OCI-LY1 (cell line): Measurements from ENCODE around the gene KCNT2.

Experiments used
- H2AFZ ChIP-seq: fragments of 200-600 bp; sonication (generic), shearing (Covaris generic); 2 replicates; pipeline ENCODE4 v1.6.0; 2014; ENCODE audit warnings: antibody characterized with exemption, mild to moderate bottlenecking, low read length
- H3F3A ChIP-seq: fragments of 200-600 bp; sonication (generic), shearing (Covaris generic); 2 replicates; pipeline ENCODE4 v1.6.0; 2014; ENCODE audit warnings: mild to moderate bottlenecking, antibody characterized with exemption, low read length, moderate library complexity; ENCODE audit not compliant: insufficient read depth
- H3K27ac ChIP-seq: fragments of 200-600 bp; sonication (generic); 2 replicates; pipeline ENCODE4 v1.5.1; 2014; ENCODE audit warnings: low read length, mixed run types, mild to moderate bottlenecking, low read depth; ENCODE audit not compliant: poor library complexity, severe bottlenecking
- H3K27me3 ChIP-seq: fragments of 200-600 bp; sonication (generic); 2 replicates; pipeline ENCODE4 v1.6.0; 2014; ENCODE audit warnings: antibody characterized with exemption, mild to moderate bottlenecking, low read length, moderate library complexity; ENCODE audit not compliant: insufficient read depth
- H3K36me3 ChIP-seq: fragments of 200-600 bp; sonication (generic); 2 replicates; pipeline ENCODE4 v1.6.1; 2014; ENCODE audit warnings: mild to moderate bottlenecking, antibody characterized with exemption, low read length, moderate library complexity, mixed read lengths; ENCODE audit not compliant: insufficient read depth
- H3K4me1 ChIP-seq: fragments of 200-600 bp; sonication (generic); 2 replicates; pipeline ENCODE4 v1.5.1; 2014; ENCODE audit warnings: mild to moderate bottlenecking, low read length, moderate library complexity; ENCODE audit not compliant: insufficient read depth, severe bottlenecking
- H3K4me2 ChIP-seq: fragments of 200-600 bp; sonication (generic), shearing (Covaris generic); 2 replicates; pipeline ENCODE4 v1.6.1; 2014; ENCODE audit warnings: low read length
- H3K4me3 ChIP-seq: fragments of 200-600 bp; sonication (generic); 2 replicates; pipeline ENCODE4 v1.5.1; 2014; ENCODE audit warnings: low read length, low read depth, mild to moderate bottlenecking, mixed read lengths; ENCODE audit not compliant: poor library complexity, severe bottlenecking
- H3K79me2 ChIP-seq: fragments of 200-600 bp; shearing (Covaris generic); 2 replicates; pipeline ENCODE4 v1.6.1; 2016; ENCODE audit warnings: mixed run types, low read length, mixed read lengths; ENCODE audit not compliant: insufficient read depth
- H3K9ac ChIP-seq: fragments of 200-600 bp; sonication (generic), shearing (Covaris generic); 2 replicates; pipeline ENCODE4 v1.6.1; 2014; ENCODE audit warnings: mild to moderate bottlenecking, low read length, mixed read lengths
- H3K9me2 ChIP-seq: fragments of 200-600 bp; sonication (generic), shearing (Covaris generic); 2 replicates; pipeline ENCODE4 v1.6.1; 2014; ENCODE audit warnings: low read depth, mild to moderate bottlenecking, low read length, mixed read lengths
- H3K9me3 ChIP-seq: fragments of 200-600 bp; shearing (Covaris generic); 2 replicates; pipeline ENCODE4 v1.6.1; 2014; ENCODE audit warnings: low read length, mixed read lengths
- H4K20me1 ChIP-seq: fragments of 200-600 bp; sonication (generic), shearing (Covaris generic); 2 replicates; pipeline ENCODE4 v1.6.0; 2016; ENCODE audit warnings: mild to moderate bottlenecking, low read length; ENCODE audit not compliant: insufficient read depth
- CTCF ChIP-seq: fragments of 200-600 bp; sonication (generic), shearing (Covaris generic); IDR thresholded peaks from 2 replicates; pipeline ENCODE4 v1.5.1; 2017; ENCODE audit warnings: mild to moderate bottlenecking, antibody characterized with exemption, low read length, moderate library complexity, mixed read lengths
- EZH2 ChIP-seq: fragments of 200-600 bp; sonication (generic), shearing (Covaris generic); IDR thresholded peaks from 2 replicates; pipeline ENCODE4 v1.8.0; 2017; ENCODE audit warnings: borderline replicate concordance, mixed run types, mild to moderate bottlenecking, antibody characterized with exemption, low read length, moderate library complexity, mixed read lengths

Gene KCNT2

DNA sequence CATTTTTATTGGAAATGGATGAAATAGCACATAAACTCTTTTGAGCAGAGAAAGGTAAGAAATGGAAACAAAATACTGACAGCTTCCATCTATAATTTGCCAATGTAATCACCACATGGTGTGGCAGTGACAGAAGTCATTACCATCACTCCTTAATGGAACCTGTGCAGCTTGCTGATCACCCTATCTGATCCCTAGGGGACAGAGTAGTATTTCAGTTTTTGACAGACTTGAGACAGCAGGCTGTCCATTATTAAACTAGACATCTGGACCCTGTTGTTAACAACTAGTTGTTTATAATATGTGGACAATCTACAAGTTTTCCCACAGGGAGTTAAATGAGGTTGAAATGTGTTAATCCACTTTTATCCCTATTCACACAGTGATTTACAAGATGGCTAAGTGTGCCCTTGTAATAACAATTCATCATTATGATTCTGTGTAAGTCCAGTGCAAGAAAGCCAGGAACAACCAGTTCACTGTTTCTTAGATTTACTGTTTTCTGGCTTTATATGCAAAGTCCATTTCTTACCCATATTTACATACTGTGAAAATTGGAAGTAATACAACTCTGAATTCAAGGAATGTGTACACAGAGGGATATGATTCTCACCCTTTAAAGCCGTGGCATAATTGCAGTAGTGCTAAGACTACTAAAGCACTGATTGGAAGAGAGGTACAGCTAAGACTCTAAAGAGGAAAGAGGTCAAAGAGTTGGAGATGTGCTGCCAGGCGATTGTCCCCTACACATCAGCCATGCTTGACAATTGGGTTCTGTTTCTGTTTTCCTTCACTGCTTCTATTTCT, 9.1 kb downstream of the KCNT2 start:
- H3K4me1 ChIP-seq, result no peaks in the 10 kb centered on the region
- no peaks in the 10 kb centered on the region for H3K9me3 ChIP-seq
- H3K36me3 ChIP-seq, result no peaks in the 10 kb centered on the region
- H3K79me2 ChIP-seq, result no peaks in the 10 kb centered on the region
- no peak overlapping the region for H3K9ac ChIP-seq
- H3K27me3 ChIP-seq, result no peaks in the 10 kb centered on the region
- no peaks in the 10 kb centered on the region for H4K20me1 ChIP-seq
- no peaks in the 10 kb centered on the region for H3K9me2 ChIP-seq
- H3F3A ChIP-seq, result no peaks in the 10 kb centered on the region
- no peak overlapping the region for H3K4me2 ChIP-seq
- no peak overlapping the region for H3K27ac ChIP-seq
- H3K4me3 ChIP-seq, result no peak overlapping the region
- H2AFZ ChIP-seq, result no peak overlapping the region
- TF ChIP-seq EZH2, result no peak
- TF ChIP-seq CTCF, result no peak

DNA sequence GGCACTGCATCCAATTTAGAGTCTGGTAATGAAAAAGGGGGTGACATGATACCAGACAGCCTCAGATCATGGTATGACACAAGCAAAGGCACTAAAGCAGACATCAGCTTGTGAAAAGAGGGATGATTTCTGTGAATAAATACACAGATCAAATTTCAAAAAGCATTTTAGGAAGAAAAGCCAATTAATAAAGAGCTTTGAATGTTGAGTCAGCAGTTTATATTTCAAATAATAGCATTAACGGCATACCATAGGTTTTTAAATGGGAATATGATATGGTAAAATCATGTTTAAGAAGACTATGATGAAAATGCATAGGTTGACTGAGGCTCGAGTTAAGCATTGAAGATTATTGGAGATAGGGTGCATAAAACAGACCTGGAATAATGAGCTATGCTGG, 13.5 kb downstream of the KCNT2 start:
- Histone ChIP-seq H3K4me2 (no peak overlapping the region), H3K36me3 (no peaks in the 10 kb centered on the region), H3F3A (no peaks in the 10 kb centered on the region), H3K79me2 (no peaks in the 10 kb centered on the region), H3K9ac (no peak overlapping the region), H4K20me1 (no peaks in the 10 kb centered on the region), H3K27ac (no peak overlapping the region), H3K27me3 (no peaks in the 10 kb centered on the region), H3K9me3 (no peaks in the 10 kb centered on the region), H2AFZ (no peak overlapping the region), H3K4me1 (no peaks in the 10 kb centered on the region), H3K9me2 (no peaks in the 10 kb centered on the region), H3K4me3 (no peak overlapping the region)
- TF ChIP-seq CTCF (no peak), EZH2 (no peak)

GRCh38 chr1:196593955-196594354, 14.3 kb downstream of the KCNT2 start:
- H3K4me2 ChIP-seq, result no peak overlapping the region
- no peaks in the 10 kb centered on the region for H3K4me1 ChIP-seq
- H3K9me3 ChIP-seq, result no peaks in the 10 kb centered on the region
- H3K4me3 ChIP-seq, result no peak overlapping the region
- no peaks in the 10 kb centered on the region for H3K9me2 ChIP-seq
- no peaks in the 10 kb centered on the region for H3F3A ChIP-seq
- H4K20me1 ChIP-seq, result no peaks in the 10 kb centered on the region
- no peak overlapping the region for H3K9ac ChIP-seq
- H3K27me3 ChIP-seq, result no peaks in the 10 kb centered on the region
- H3K79me2 ChIP-seq, result no peaks in the 10 kb centered on the region
- no peak overlapping the region for H3K27ac ChIP-seq
- no peak overlapping the region for H2AFZ ChIP-seq
- no peaks in the 10 kb centered on the region for H3K36me3 ChIP-seq
- no peak for TF ChIP-seq EZH2
- no peak for TF ChIP-seq CTCF
